K562 (cell line): ENCODE results near the gene DMD.

ENCODE experiments used
- BRD4 ChIP-seq: fragments of 200-600 bp; sonication (generic); IDR thresholded peaks from 2 replicates; pipeline ENCODE4 v1.6.1; 2017; ENCODE audit warnings: inconsistent platforms
- EP300 ChIP-seq: IDR thresholded peaks from 2 replicates; pipeline ENCODE4 v1.6.1; 2012; ENCODE audit warnings: low read length, improper control_type of control experiment
- POLR2AphosphoS5 ChIP-seq: IDR thresholded peaks from 2 replicates; pipeline ENCODE4 v1.6.1; 2011; ENCODE audit warnings: mild to moderate bottlenecking, low read depth, low read length, moderate library complexity; ENCODE audit not compliant: control insufficient read depth, insufficient read depth
- YBX1 ChIP-seq: fragments of 450-650 bp; IDR thresholded peaks from 2 replicates; pipeline ENCODE4 v1.7.1; 2016; ENCODE audit warnings: mild to moderate bottlenecking
- ZNF780A ChIP-seq: fragments of 250-450 bp; sonication (Bioruptor Pico); IDR thresholded peaks from 2 replicates; pipeline ENCODE4 v1.5.0; 2021; ENCODE audit warnings: mild to moderate bottlenecking

DNA sequence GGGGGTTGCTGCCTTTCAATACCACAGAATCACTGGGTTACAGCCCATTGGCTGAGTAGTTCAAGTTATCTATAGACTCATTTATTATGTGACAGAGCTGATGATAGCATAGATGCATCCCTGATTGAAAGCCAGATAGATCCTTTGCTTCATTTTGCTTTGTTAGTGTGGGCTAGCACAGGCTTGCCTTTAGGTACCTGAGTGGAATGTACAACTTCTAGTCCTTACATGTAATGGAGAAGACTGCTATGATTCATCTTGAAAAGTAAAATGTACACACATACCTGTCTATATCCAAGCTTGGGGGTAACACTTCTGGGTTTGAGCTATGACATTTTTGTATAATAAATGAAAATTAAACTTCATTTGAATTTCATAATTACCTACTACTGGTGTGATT, 1913.5 kb downstream of the DMD start:
- TF ChIP-seq ZNF780A (CRISPR knock-in tag), result no peak
- TF ChIP-seq POLR2AphosphoS5, result no peak
- TF ChIP-seq BRD4, result no peak
- no peak for TF ChIP-seq YBX1
- no peak for TF ChIP-seq EP300
